ENCODE measurements around the gene NHERF1.

DNA sequence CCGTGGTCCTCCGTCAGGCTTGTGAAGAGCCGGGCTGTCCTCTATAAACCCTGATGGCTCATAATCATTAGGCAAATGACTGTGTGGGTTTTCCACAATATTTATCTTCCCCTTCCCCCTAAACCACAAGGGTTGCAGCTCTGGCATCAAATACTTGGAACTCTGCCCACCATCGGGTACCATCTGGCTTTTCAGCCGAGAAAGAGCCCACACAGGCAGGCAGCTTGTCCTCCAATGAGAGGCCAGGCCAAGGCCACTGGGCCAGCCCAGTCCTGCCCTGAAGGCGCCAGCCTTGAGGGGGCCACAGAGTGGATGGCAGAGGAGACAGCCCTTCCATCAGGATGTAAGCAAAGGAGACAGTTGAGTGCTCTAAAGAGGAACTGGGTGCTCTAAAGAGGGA lies 59.5 kb downstream of the NHERF1 start:
- TF ChIP-seq, protein P1, sequence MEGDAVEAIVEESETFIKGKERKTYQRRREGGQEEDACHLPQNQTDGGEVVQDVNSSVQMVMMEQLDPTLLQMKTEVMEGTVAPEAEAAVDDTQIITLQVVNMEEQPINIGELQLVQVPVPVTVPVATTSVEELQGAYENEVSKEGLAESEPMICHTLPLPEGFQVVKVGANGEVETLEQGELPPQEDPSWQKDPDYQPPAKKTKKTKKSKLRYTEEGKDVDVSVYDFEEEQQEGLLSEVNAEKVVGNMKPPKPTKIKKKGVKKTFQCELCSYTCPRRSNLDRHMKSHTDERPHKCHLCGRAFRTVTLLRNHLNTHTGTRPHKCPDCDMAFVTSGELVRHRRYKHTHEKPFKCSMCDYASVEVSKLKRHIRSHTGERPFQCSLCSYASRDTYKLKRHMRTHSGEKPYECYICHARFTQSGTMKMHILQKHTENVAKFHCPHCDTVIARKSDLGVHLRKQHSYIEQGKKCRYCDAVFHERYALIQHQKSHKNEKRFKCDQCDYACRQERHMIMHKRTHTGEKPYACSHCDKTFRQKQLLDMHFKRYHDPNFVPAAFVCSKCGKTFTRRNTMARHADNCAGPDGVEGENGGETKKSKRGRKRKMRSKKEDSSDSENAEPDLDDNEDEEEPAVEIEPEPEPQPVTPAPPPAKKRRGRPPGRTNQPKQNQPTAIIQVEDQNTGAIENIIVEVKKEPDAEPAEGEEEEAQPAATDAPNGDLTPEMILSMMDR (conservative IDR thresholded peaks at IDR 0.05; ENCODE audit: low read length), result no peak
- TF ChIP-seq EZH2phosphoT487 (IDR thresholded peaks at IDR 0.05; ENCODE audit: borderline replicate concordance, low read depth, low read length), result no peak

Data from OCI-LY7 (cell line).